DMS53 treated with DMSO at 0.1 percent for 48 hours (cell line): Measurements from ENCODE around the gene PAK1.

Source experiments
- DNase-seq: peaks from one replicate; lab custom pipeline; 2025; ENCODE audit not compliant: unreplicated experiment; lab: John Stamatoyannopoulos, UW

Gene PAK1

GRCh38 chr11:77438487-77438886 is 35.4 kb downstream of the PAK1 start:
- no peak for DNase-seq

GRCh38 chr11:77436969-77437368 is 36.9 kb downstream of the PAK1 start:
- DNase-seq, result no peak

- DNase-seq, result no peak
These were observed 37.4 kb downstream of the PAK1 start for GRCh38 chr11:77436506-77436905.

- no peak for DNase-seq
These were observed 37.9 kb downstream of the PAK1 start for GRCh38 chr11:77435972-77436371.

- DNase-seq, result no peak
These were observed 42.1 kb downstream of the PAK1 start for GRCh38 chr11:77431813-77432212.

- no peak for DNase-seq
These were observed 45.3 kb downstream of the PAK1 start for GRCh38 chr11:77428598-77428997.

- no peak for DNase-seq
These were observed 48.5 kb downstream of the PAK1 start for GRCh38 chr11:77425346-77425745.

GRCh38 chr11:77424644-77425043 is 49.2 kb downstream of the PAK1 start:
- DNase-seq, result no peak

- DNase-seq, result no peak
These were observed 50.3 kb downstream of the PAK1 start for GRCh38 chr11:77423624-77424023.

GRCh38 chr11:77422687-77423086 is 51.2 kb downstream of the PAK1 start:
- DNase-seq, result no peak

GRCh38 chr11:77421041-77421723 is 52.7 kb downstream of the PAK1 start:
- DNase-seq, result no peak

- no peak for DNase-seq
These were observed 54.8 kb downstream of the PAK1 start for GRCh38 chr11:77418971-77419597.

- no peak for DNase-seq
These were observed 55.5 kb downstream of the PAK1 start for GRCh38 chr11:77418155-77418970.

- no peak for DNase-seq
These were observed 57.5 kb downstream of the PAK1 start for GRCh38 chr11:77416357-77416756.

- DNase-seq, result no peak
These were observed 59.9 kb downstream of the PAK1 start for GRCh38 chr11:77413850-77414460.

- DNase-seq, result no peak
These were observed 61.1 kb downstream of the PAK1 start for GRCh38 chr11:77412814-77413213.

GRCh38 chr11:77411717-77412441 is 62.0 kb downstream of the PAK1 start:
- no peak for DNase-seq

- DNase-seq, result no peak
These were observed 62.7 kb downstream of the PAK1 start for GRCh38 chr11:77411137-77411707.

- no peak for DNase-seq
These were observed 63.6 kb downstream of the PAK1 start for GRCh38 chr11:77410076-77410827.

GRCh38 chr11:77409046-77409445 is 64.8 kb downstream of the PAK1 start:
- no peak for DNase-seq
